ENCODE data around the gene PGLYRP2. TPM values are rescaled to one million over a fixed set of nuclear protein-coding genes. Genes with fewer than 3 reads are reported as not detected.
A peak's percentile ranks its signal among the peaks of the same experiment; 100 is the strongest.

The PGLYRP2 gene
- total RNA-seq, 1 donor from 2014 or later = not detected

DNA sequence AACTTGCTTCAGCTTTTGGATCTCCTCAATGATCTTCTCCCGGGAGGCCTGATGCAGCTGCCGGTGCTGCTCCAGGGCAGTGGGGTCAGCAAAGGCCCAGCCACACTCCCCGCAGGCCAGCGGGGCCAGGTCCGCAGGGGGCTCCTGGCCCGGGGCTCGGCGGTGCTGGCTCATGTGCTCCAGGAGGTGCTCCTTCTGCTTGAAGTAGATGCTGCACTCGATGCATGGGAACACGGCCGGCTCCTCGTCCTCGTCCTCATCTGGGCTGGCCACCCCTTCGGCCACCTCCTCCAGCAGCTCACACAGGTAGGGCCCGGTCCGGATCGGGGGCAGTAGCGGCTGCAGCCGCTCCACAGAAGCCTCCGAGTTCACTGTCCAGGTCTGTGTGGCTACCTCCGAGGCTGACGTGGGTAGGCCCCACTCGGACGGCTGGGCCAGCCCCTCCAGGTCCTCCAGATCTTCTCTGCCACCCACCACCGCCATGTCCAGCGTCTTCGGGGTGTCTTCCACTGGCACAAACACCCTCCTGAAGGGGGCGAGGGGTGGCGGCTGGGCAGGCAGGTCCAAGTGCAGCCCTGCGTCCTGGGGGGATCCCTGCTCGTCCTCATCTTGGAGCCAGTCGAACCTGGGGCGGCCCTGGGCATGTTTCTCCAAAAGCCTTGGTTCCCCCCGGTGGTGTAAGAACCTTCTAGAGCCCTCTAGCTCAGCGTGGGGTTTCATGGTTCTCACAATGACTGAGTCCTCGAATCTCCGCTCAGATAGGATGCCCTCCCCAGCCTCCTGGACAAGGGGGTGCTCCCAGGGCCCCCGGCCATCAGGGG, 39.3 kb downstream of the PGLYRP2 start:
- peaks cover 19 to 46% (median 29%) of the 10 kb centered on the region in 3 donors for H3K4me1 ChIP-seq (ENCODE audit: control insufficient read depth in 3 of 3, insufficient read depth in 3 of 3, low read length in 3 of 3)
- H3K36me3 ChIP-seq (ENCODE audit: control insufficient read depth in 3 of 3, insufficient read depth in 3 of 3, low read length in 3 of 3) = peaks cover 0 to 4% (median 2%) of the 10 kb centered on the region in 3 donors

DNA sequence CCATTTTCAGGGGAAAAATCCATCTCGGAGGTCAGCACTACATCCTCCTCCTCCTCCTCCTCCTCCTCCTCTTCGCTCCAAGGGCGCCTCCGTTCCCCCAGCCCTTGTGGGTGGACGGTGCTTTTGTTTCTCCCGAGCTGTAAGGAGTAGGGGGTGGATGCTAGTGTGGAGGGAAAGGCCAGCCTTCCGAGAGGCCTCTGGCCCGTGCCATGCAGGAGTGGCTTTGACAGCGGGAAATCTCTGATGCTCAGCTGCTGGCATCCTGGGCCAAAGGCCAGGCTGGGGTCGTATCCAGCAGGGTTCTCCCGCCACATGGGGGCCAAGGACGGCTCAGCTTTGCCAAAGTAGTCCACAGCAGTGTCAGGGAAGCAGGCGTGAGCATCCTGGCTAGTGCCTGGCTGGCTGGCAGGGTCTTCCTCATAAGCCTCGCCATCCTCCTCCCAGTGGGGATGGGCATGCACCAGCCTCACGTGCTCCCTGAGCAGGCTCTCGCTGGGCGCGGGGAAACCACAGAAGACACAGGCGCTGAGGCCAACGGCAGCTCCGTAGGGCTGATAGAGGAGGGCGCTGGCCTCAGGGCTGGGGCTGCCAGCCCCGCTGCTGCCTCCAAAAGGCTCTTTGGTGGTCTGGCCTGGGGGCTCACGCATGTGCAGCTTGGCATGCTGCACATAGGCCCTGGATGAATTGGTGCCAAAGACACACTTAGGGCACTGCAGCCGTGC, 40.1 kb downstream of the PGLYRP2 start:
- Histone ChIP-seq H3K4me3 (ENCODE audit: low read length in 3 of 3) (no peak overlapping the region), H3K9ac (ENCODE audit: low read depth in 1 of 3, low read length in 3 of 3) (no peak overlapping the region), H3K27me3 (ENCODE audit: control insufficient read depth in 3 of 3, insufficient read depth in 3 of 3, low read length in 3 of 3) (no peaks in the 10 kb centered on the region), H3K4me1 (ENCODE audit: control insufficient read depth in 3 of 3, insufficient read depth in 3 of 3, low read length in 3 of 3) (peaks cover 11 to 38% (median 21%) of the 10 kb centered on the region in 3 donors), H3K36me3 (ENCODE audit: control insufficient read depth in 3 of 3, insufficient read depth in 3 of 3, low read length in 3 of 3) (peaks cover 0 to 4% (median 2%) of the 10 kb centered on the region in 3 donors), H3K27ac (ENCODE audit: low read depth, low read length) (no peak overlapping the region), H3K9me3 (ENCODE audit: control insufficient read depth in 3 of 3, low read length in 3 of 3) (no peaks in the 10 kb centered on the region)

More for the DNA sequence above, 39.3 kb downstream of the PGLYRP2 start:
- Histone ChIP-seq H3K27me3 (ENCODE audit: control insufficient read depth in 3 of 3, insufficient read depth in 3 of 3, low read length in 3 of 3) (no peaks in the 10 kb centered on the region), H3K9ac (ENCODE audit: low read depth in 1 of 3, low read length in 3 of 3) (no peak overlapping the region), H3K9me3 (ENCODE audit: control insufficient read depth in 3 of 3, low read length in 3 of 3) (no peaks in the 10 kb centered on the region), H3K4me3 (ENCODE audit: low read length in 3 of 3) (no peak overlapping the region), H3K27ac (ENCODE audit: low read depth, low read length) (no peak overlapping the region)

DNA sequence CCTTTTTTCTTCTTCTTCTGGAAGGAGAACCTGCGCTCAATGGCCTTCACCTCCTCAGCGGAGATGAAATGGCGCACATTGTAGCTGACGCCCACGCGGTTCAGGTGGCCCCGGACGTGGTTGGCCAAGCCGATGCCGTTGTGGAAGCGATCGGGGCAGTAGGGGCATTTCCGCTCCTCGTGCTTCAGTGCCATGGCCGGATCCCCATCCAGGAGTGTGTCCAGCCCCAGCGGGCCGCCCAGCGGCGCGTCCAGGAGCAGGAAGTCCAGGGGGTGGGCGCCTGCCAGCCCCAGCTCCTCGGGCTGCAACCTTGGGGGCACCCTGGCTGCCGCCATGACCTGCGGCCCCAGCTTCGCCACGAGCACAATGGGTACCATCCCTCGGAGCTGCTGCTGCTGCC, 40.7 kb downstream of the PGLYRP2 start:
- H3K27ac ChIP-seq (ENCODE audit: low read depth, low read length) = no peak overlapping the region
- H3K9ac ChIP-seq (ENCODE audit: low read depth in 1 of 3, low read length in 3 of 3) = peak overlapping the region in 1 of 3 donors; percentile 50
- no peaks in the 10 kb centered on the region for H3K9me3 ChIP-seq (ENCODE audit: control insufficient read depth in 3 of 3, low read length in 3 of 3)
- no peaks in the 10 kb centered on the region for H3K27me3 ChIP-seq (ENCODE audit: control insufficient read depth in 3 of 3, insufficient read depth in 3 of 3, low read length in 3 of 3)
- peaks cover 0 to 4% (median 2%) of the 10 kb centered on the region in 3 donors for H3K36me3 ChIP-seq (ENCODE audit: control insufficient read depth in 3 of 3, insufficient read depth in 3 of 3, low read length in 3 of 3)
- peaks cover 6 to 33% (median 16%) of the 10 kb centered on the region in 3 donors for H3K4me1 ChIP-seq (ENCODE audit: control insufficient read depth in 3 of 3, insufficient read depth in 3 of 3, low read length in 3 of 3)
- no peak overlapping the region for H3K4me3 ChIP-seq (ENCODE audit: low read length in 3 of 3)

DNA sequence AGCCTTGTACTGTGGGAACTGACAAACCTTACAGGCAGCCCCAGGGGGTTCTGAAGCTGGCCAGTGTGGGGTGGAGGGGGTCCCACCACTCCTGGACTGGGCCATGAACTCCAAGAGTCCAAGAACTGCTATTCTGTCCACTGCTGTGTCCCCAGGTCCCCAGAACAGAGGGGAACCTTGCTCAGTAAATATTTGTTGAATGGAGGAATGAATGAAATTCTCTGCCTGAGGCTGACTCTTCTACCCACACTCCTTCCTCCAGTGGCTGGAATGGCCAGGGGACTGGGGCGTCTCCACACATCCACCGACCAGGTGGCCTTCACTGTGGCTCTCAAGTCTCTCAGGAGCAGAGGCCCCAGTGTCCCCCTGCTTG, 41.2 kb downstream of the PGLYRP2 start:
- H3K27me3 ChIP-seq (ENCODE audit: control insufficient read depth in 3 of 3, insufficient read depth in 3 of 3, low read length in 3 of 3) = no peaks in the 10 kb centered on the region
- no peak overlapping the region for H3K9ac ChIP-seq (ENCODE audit: low read depth in 1 of 3, low read length in 3 of 3)
- H3K36me3 ChIP-seq (ENCODE audit: control insufficient read depth in 3 of 3, insufficient read depth in 3 of 3, low read length in 3 of 3) = peaks cover 0 to 4% (median 2%) of the 10 kb centered on the region in 3 donors
- H3K4me3 ChIP-seq (ENCODE audit: low read length in 3 of 3) = no peak overlapping the region
- peaks cover 5 to 32% (median 15%) of the 10 kb centered on the region in 3 donors for H3K4me1 ChIP-seq (ENCODE audit: control insufficient read depth in 3 of 3, insufficient read depth in 3 of 3, low read length in 3 of 3)
- H3K27ac ChIP-seq (ENCODE audit: low read depth, low read length) = no peak overlapping the region
- no peaks in the 10 kb centered on the region for H3K9me3 ChIP-seq (ENCODE audit: control insufficient read depth in 3 of 3, low read length in 3 of 3)

DNA sequence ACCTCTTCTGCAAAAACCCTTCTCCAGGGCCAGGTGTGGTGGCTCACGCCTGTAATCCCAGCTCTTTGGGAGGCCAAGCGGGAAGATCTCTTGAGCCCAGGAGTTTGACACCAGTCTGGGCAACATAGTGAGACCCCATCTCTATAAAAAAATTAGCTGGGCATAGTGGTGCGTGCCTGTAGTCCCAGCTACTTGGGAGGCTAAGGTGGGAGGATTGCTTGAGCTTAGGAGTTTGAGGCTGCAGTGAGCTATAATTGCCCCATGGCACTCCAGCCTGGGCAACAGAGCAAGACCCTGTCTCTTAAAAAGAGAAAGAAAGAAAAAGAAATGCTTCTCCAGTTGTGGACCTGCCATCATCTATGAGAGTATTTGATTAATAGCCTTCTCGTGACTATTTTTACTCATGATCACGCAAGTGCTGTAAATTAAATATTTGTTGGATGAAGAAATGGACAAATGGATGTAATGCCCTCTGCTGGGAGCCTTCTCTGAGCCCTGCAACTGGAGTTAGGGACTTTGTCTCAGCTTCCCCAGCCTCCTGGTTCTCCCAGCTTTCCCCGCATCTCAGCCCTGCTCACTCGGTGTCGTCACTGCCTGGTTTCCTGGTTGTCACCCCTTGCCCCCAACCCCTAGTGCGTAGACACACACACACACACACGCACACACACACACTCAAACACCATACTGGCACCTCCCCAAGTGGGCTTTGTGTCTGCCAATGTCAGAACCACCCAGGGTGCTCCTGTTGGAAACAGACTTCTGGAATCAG, 41.8 kb downstream of the PGLYRP2 start:
- Histone ChIP-seq H3K36me3 (ENCODE audit: control insufficient read depth in 3 of 3, insufficient read depth in 3 of 3, low read length in 3 of 3) (peaks cover 0 to 4% (median 2%) of the 10 kb centered on the region in 3 donors), H3K27me3 (ENCODE audit: control insufficient read depth in 3 of 3, insufficient read depth in 3 of 3, low read length in 3 of 3) (no peaks in the 10 kb centered on the region), H3K4me1 (ENCODE audit: control insufficient read depth in 3 of 3, insufficient read depth in 3 of 3, low read length in 3 of 3) (peaks cover 9 to 35% (median 10%) of the 10 kb centered on the region in 3 donors), H3K9me3 (ENCODE audit: control insufficient read depth in 3 of 3, low read length in 3 of 3) (no peaks in the 10 kb centered on the region), H3K27ac (ENCODE audit: low read depth, low read length) (no peak overlapping the region), H3K4me3 (ENCODE audit: low read length in 3 of 3) (no peak overlapping the region), H3K9ac (ENCODE audit: low read depth in 1 of 3, low read length in 3 of 3) (no peak overlapping the region)

DNA sequence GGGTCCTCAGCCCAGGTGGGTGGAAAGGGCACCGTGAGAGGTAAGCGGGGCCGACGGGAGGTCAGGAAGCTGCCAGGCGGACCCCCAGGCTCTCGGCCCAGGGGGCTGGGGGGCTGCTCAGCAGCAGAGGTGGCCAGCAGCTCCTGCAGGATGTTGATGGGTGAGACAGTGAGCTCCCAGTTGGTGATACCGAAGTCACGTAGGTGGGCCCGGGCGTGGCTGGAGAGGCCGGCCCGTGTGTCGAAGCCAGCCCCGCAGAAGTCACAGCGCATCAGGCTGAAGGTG, 42.5 kb downstream of the PGLYRP2 start:
- Histone ChIP-seq H3K36me3 (ENCODE audit: control insufficient read depth in 3 of 3, insufficient read depth in 3 of 3, low read length in 3 of 3) (peaks cover 0 to 4% (median 2%) of the 10 kb centered on the region in 3 donors), H3K27me3 (ENCODE audit: control insufficient read depth in 3 of 3, insufficient read depth in 3 of 3, low read length in 3 of 3) (no peaks in the 10 kb centered on the region), H3K4me1 (ENCODE audit: control insufficient read depth in 3 of 3, insufficient read depth in 3 of 3, low read length in 3 of 3) (peaks cover 9 to 35% (median 10%) of the 10 kb centered on the region in 3 donors), H3K4me3 (ENCODE audit: low read length in 3 of 3) (no peak overlapping the region), H3K9ac (ENCODE audit: low read depth in 1 of 3, low read length in 3 of 3) (no peak overlapping the region), H3K27ac (ENCODE audit: low read depth, low read length) (no peak overlapping the region), H3K9me3 (ENCODE audit: control insufficient read depth in 3 of 3, low read length in 3 of 3) (no peaks in the 10 kb centered on the region)

DNA sequence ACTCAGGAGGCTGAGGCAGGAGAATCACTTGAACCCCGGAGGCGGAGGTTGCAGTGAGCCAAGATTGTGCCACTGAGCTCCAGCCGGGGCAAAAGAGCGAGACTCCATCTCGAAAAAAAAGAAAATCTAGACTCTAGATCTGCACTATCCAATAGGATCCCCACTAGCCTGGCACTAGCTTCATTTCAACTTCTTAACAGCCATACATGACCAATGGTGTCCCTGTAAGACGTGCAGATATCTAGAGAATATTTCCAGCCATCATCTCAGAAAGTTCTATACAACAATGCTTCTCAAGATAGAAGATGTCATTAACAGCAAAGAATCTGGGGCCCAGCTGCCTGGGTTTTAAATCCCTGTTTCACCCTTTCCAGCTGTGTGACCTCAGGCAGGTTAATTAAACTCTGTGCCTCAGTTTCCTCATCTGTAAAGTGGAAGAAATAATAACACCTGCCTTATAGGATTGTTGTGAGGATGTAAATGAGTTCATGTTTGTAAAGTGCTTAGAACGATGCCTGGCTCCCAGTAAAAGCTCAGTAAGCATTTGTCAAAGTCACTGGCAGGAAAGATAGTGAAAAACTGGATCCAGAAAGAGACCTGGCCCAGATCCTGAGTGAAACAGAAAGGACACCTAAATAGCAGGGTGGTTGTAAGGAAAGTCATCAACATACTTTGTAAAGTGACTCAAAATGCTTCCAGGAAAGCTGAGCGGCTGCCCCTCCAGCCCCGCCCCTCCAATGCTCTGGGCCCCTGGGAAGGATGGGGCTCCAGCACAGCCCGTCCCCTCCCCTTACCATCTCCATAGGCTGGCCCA, 43.1 kb downstream of the PGLYRP2 start:
- no peak overlapping the region for H3K27ac ChIP-seq (ENCODE audit: low read depth, low read length)
- H3K4me1 ChIP-seq (ENCODE audit: control insufficient read depth in 3 of 3, insufficient read depth in 3 of 3, low read length in 3 of 3) = peaks cover 14 to 40% (median 16%) of the 10 kb centered on the region in 3 donors
- H3K36me3 ChIP-seq (ENCODE audit: control insufficient read depth in 3 of 3, insufficient read depth in 3 of 3, low read length in 3 of 3) = peaks cover 0 to 4% (median 2%) of the 10 kb centered on the region in 3 donors
- H3K9me3 ChIP-seq (ENCODE audit: control insufficient read depth in 3 of 3, low read length in 3 of 3) = no peaks in the 10 kb centered on the region
- no peak overlapping the region for H3K4me3 ChIP-seq (ENCODE audit: low read length in 3 of 3)
- H3K9ac ChIP-seq (ENCODE audit: low read depth in 1 of 3, low read length in 3 of 3) = no peak overlapping the region
- no peaks in the 10 kb centered on the region for H3K27me3 ChIP-seq (ENCODE audit: control insufficient read depth in 3 of 3, insufficient read depth in 3 of 3, low read length in 3 of 3)

DNA sequence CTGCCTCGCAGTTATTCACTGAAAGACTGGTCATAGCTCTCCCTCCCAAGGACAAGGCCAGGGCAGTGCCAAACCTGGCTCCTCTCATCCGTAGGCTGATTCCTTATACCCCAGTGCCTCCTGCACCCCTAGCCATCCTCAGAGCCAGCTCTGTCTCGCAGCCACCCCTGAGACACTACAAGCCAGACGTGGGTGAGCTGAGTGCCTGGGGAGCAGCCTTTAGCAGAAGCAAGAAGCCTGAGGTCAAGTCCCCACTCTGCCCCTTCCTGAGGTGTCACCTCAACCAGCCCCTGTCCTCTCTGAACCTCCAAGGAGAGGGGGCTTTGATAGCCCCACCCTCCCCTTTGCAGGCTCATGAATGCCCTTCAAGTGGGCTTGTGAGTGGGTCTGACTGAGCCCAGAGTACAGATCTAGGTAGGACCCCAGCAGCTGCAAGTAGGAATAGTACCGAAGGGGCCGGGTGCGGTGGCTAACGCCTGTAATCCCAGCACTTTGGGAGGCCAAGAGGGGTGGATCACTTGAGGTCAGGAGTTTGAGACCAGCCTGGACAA, 45.7 kb downstream of the PGLYRP2 start:
- peak overlapping the region; percentile 91 for H3K27ac ChIP-seq (ENCODE audit: low read depth, low read length)
- peak overlapping the region; percentile 87 to 89 (median 87) for H3K4me3 ChIP-seq (ENCODE audit: low read length in 3 of 3)
- peaks cover 27 to 43% (median 31%) of the 10 kb centered on the region in 3 donors for H3K4me1 ChIP-seq (ENCODE audit: control insufficient read depth in 3 of 3, insufficient read depth in 3 of 3, low read length in 3 of 3)
- H3K9me3 ChIP-seq (ENCODE audit: control insufficient read depth in 3 of 3, low read length in 3 of 3) = no peaks in the 10 kb centered on the region
- H3K36me3 ChIP-seq (ENCODE audit: control insufficient read depth in 3 of 3, insufficient read depth in 3 of 3, low read length in 3 of 3) = peaks cover 0 to 12% (median 7%) of the 10 kb centered on the region in 3 donors
- H3K27me3 ChIP-seq (ENCODE audit: control insufficient read depth in 3 of 3, insufficient read depth in 3 of 3, low read length in 3 of 3) = no peaks in the 10 kb centered on the region
- H3K9ac ChIP-seq (ENCODE audit: low read depth in 1 of 3, low read length in 3 of 3) = peak overlapping the region in 1 of 3 donors; percentile 89

Data from skeletal muscle tissue (tissue), 4 donors.